ENCODE measurements around the gene ST3GAL3. TPM values are rescaled to one million over a fixed set of nuclear protein-coding genes. Genes with fewer than 3 reads are reported as not detected.
A peak's percentile ranks its signal among the peaks of the same experiment; 100 is the strongest.

Gene ST3GAL3
- total RNA-seq, 1 donor from 2014 or later, result 18.7 TPM

DNA sequence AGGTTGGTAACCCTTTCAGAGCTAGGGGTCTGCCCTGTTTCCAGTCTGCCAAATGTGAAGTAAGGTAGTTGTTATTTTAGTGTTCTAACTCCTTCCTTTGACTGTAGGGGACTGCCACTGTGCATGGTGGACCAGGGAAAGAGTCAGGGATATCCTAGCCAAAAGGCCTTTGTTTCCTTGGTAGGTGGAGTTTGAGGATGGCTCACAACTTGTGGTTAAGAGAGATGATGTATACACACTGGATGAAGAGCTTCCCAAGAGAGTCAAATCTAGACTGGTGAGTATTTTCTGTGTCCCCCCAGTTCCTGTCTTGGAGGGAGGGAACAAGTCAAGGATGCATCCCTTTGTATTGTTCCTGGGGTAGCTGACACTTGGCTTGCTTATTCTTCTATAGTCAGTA is 3.5 kb upstream of the ST3GAL3 start:
- intact Hi-C loops (cut with DNase I), result no loop called here
- Histone ChIP-seq H3K9me3 (no peaks in the 10 kb centered on the region), H3K27me3 (no peaks in the 10 kb centered on the region), H3K4me1 (peaks cover 25% of the 10 kb centered on the region), H3K36me3 (peaks cover 0 to 54% of the 10 kb centered on the region in 2 donors), H3K27ac (no peak overlapping the region), H3K4me3 (no peak overlapping the region)
- TF ChIP-seq POLR2AphosphoS5 (IDR thresholded peaks at IDR 0.05; ENCODE audit: insufficient read depth in 1 of 2, low read depth in 1 of 2), result no peak
- TF ChIP-seq, protein P1, sequence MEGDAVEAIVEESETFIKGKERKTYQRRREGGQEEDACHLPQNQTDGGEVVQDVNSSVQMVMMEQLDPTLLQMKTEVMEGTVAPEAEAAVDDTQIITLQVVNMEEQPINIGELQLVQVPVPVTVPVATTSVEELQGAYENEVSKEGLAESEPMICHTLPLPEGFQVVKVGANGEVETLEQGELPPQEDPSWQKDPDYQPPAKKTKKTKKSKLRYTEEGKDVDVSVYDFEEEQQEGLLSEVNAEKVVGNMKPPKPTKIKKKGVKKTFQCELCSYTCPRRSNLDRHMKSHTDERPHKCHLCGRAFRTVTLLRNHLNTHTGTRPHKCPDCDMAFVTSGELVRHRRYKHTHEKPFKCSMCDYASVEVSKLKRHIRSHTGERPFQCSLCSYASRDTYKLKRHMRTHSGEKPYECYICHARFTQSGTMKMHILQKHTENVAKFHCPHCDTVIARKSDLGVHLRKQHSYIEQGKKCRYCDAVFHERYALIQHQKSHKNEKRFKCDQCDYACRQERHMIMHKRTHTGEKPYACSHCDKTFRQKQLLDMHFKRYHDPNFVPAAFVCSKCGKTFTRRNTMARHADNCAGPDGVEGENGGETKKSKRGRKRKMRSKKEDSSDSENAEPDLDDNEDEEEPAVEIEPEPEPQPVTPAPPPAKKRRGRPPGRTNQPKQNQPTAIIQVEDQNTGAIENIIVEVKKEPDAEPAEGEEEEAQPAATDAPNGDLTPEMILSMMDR (IDR thresholded peaks at IDR 0.05), result no peak
- TF ChIP-seq POLR2A (IDR thresholded peaks at IDR 0.05), result no peak
- DNase-seq (ENCODE audit: extremely low spot score in 2 of 2), result no peak

DNA sequence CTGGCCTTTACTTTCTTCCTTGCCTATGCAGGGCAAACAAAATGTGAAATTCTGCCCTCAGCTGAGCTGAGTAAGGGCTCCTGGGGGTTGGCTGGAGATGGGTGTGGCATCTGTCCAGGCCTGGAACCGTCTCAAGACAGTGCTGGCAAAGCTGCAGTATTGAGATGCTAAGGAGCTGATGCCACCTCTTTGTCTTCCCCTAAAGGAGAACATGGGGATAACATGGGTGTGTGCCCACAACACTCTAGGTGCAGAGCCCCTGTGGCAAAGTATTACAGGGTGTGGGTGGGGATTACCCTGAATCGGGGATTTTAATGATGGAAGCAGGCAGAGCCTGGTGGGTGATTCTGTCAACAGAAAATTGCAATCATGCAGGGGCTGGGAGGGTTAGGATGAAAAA is 2.5 kb upstream of the ST3GAL3 start:
- Histone ChIP-seq H3K9me3 (no peaks in the 10 kb centered on the region), H3K4me1 (peaks cover 27% of the 10 kb centered on the region), H3K4me3 (no peak overlapping the region), H3K27me3 (no peaks in the 10 kb centered on the region), H3K36me3 (peaks cover 0 to 46% of the 10 kb centered on the region in 2 donors), H3K27ac (no peak overlapping the region)
- DNase-seq (ENCODE audit: extremely low spot score in 2 of 2), result no peak
- intact Hi-C loops (cut with DNase I), result no loop called here
- TF ChIP-seq POLR2A (IDR thresholded peaks at IDR 0.05), result no peak
- TF ChIP-seq, protein P1 (IDR thresholded peaks at IDR 0.05), result no peak
- TF ChIP-seq POLR2AphosphoS5 (IDR thresholded peaks at IDR 0.05; ENCODE audit: insufficient read depth in 1 of 2, low read depth in 1 of 2), result no peak

DNA sequence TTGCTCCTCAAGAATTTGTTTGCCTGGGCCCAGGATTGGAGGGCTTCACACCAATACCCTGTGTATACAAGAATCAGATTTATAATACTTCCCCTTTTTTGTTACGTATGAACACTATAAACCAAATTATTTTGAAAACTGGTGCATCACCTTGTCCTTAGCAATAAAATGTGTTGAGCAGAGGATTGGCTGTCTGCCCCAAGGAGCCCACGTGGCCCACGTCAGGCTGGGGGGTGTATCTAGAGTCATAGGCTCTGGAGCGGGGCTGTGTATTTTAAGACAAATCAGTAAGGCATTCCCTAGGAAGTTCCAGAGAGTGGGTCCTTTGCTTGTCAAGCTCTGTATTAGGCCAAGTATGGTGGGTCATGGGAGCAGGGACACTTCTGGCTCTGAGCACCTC is 2.0 kb upstream of the ST3GAL3 start:
- Histone ChIP-seq H3K4me1 (peaks cover 27% of the 10 kb centered on the region), H3K4me3 (no peak overlapping the region), H3K36me3 (peaks cover 0 to 41% of the 10 kb centered on the region in 2 donors), H3K27me3 (no peaks in the 10 kb centered on the region), H3K9me3 (no peaks in the 10 kb centered on the region), H3K27ac (no peak overlapping the region)
- no peak for TF ChIP-seq POLR2A (IDR thresholded peaks at IDR 0.05)
- TF ChIP-seq POLR2AphosphoS5 (IDR thresholded peaks at IDR 0.05; ENCODE audit: insufficient read depth in 1 of 2, low read depth in 1 of 2), result no peak
- TF ChIP-seq, protein P1 (IDR thresholded peaks at IDR 0.05), result no peak
- intact Hi-C loops (cut with DNase I), result no loop called here
- DNase-seq (ENCODE audit: extremely low spot score in 2 of 2), result no peak

DNA sequence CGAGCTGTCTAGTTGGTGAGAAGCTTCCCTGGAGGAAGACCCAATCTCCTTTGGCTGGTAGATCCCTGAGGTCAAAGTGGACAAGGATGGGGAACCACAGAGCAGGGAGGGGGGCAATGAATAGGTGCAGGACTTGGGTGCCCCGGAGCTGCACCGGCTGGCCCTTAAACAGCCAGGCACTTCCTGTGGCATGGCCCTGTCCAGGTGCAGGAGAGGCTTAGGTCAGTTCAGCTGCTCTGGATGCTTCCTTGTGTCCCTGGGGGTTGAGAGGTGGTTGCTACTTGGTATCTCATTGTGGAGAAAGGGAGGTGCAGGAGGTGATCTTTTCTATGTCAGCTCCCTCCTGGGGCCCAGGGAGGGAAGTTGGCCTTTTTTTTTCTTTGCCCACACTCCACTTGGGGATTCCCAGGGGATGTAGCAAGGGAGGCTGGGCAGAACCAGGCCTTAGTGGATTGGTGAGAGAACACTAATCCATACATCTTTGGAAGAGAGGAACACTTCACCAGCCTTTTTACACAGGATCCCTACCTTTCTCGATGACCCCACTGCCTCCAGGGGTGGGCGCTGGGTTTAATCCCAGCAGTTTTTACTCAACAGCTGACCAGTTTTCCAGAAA is 1.2 kb upstream of the ST3GAL3 start:
- Histone ChIP-seq H3K9me3 (no peaks in the 10 kb centered on the region), H3K36me3 (peaks cover 0 to 34% of the 10 kb centered on the region in 2 donors), H3K27me3 (no peaks in the 10 kb centered on the region), H3K4me1 (peaks cover 27% of the 10 kb centered on the region), H3K4me3 (no peak overlapping the region), H3K27ac (no peak overlapping the region)
- TF ChIP-seq POLR2AphosphoS5 (IDR thresholded peaks at IDR 0.05; ENCODE audit: insufficient read depth in 1 of 2, low read depth in 1 of 2), result no peak
- TF ChIP-seq, protein P1 (IDR thresholded peaks at IDR 0.05), result no peak
- TF ChIP-seq POLR2A (IDR thresholded peaks at IDR 0.05), result no peak
- no peak for DNase-seq (ENCODE audit: extremely low spot score in 2 of 2)
- intact Hi-C loops (cut with DNase I), result no loop called here

DNA sequence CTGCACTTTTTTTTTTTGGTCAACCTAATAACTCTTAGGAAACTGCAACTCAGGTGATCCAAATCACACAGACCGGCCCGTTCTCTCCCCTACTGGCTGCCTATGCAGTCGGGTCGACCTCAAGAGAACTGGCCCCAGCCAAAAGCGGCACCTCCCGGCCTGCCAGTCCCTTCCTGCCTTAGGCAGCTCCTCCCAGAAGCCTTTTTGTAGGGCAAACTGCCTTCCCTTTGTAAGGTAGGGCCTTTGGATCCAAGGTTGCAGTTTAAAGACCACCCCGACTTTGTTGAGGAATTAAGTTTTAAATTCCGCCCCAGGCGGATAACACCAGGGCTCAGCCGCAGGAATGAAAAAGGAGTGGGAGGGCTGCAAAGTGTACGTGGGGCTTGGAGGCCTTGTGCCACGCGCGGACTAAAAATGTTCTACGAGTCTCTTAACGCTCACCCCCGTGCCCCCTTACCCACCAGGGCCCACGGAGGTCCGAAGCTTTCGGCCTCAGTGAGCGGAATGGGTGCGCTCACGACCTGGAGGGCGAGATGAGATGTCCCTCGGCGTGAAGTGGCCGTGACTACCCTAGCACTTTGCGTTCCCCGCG is 642 bp upstream of the ST3GAL3 start:
- peaks cover 27% of the 10 kb centered on the region for H3K4me1 ChIP-seq
- H3K9me3 ChIP-seq, result no peaks in the 10 kb centered on the region
- H3K27me3 ChIP-seq, result no peaks in the 10 kb centered on the region
- DNase-seq (ENCODE audit: extremely low spot score in 2 of 2), result no peak
- intact Hi-C loops (cut with DNase I), result no loop called here
- peak overlapping the region; percentile 67 to 84 for H3K4me3 ChIP-seq
- peaks cover 0 to 28% of the 10 kb centered on the region in 2 donors for H3K36me3 ChIP-seq
- no peak for TF ChIP-seq POLR2AphosphoS5 (IDR thresholded peaks at IDR 0.05; ENCODE audit: insufficient read depth in 1 of 2, low read depth in 1 of 2)
- TF ChIP-seq, protein P1 (IDR thresholded peaks at IDR 0.05), result no peak
- TF ChIP-seq POLR2A (IDR thresholded peaks at IDR 0.05), result no peak
- no peak overlapping the region for H3K27ac ChIP-seq

Data from vagina (tissue), 2 donors.